ENCODE measurements around the gene SP1. TPM values are rescaled to one million over a fixed set of nuclear protein-coding genes. Genes with fewer than 3 reads are reported as not detected.
"Not testable (repeated sequence)": the region's sequence is repeated elsewhere in the genome, so short reads cannot be mapped to it uniquely, and the experiment has no call there.

Gene SP1
- total RNA-seq, 1 experiment from 2014 or later: 83.3 TPM

- no TSS peak for BruUV-seq (replicated peaks)
- no peaks in the 10 kb centered on the region; the same call in 1 of the 2 replicates for H3K36me3 ChIP-seq (ENCODE audit: control insufficient read depth, insufficient read depth, low read length)
- Mint-ChIP-seq H3K9me3 (ENCODE audit: unreplicated experiment) (no peaks in the 10 kb centered on the region), H3K4me1 (ENCODE audit: low read depth, unreplicated experiment) (peaks cover 10% of the 10 kb centered on the region), H3K4me3 (ENCODE audit: unreplicated experiment) (no peak overlapping the region), H3K27ac (ENCODE audit: unreplicated experiment) (no peak overlapping the region), H3K36me3 (ENCODE audit: insufficient read depth, unreplicated experiment) (peaks cover 34% of the 10 kb centered on the region), H3K27me3 (ENCODE audit: insufficient read depth, unreplicated experiment) (no peaks in the 10 kb centered on the region)
- CTCF ChIA-PET: interaction anchor here (0.7 kb wide), 1 partner anchor 68 kb away, joined by 4 read pairs; no protein-coding TSS in a partner anchor
- peaks cover 4% of the 10 kb centered on the region; the same call in 1 of the 2 replicates for H3K4me1 ChIP-seq
- intact Hi-C loops (cut with micrococcal nuclease; ENCODE audit: unreplicated experiment): no loop called here
- TF ChIP-seq CTCF (IDR thresholded peaks at IDR 0.05; ENCODE audit: insufficient read depth in 1 of 2, low read depth in 1 of 2, low read length in 1 of 2, severe bottlenecking in 1 of 2, unreplicated experiment in 1 of 2): no peak
- H3K27me3 ChIP-seq (replicated peaks; ENCODE audit: control insufficient read depth, insufficient read depth, low read length): no peaks in the 10 kb centered on the region
- no peak overlapping the region for H3K4me3 ChIP-seq (ENCODE audit: low read depth, low read length)
- DNase-seq: no peak
- POLR2A ChIA-PET: no interaction called here
- H3K9me3 ChIP-seq: no peaks in the 10 kb centered on the region
These were observed 33.7 kb downstream of the SP1 start for GRCh38 chr12:53413485-53414204.

GRCh38 chr12:53414756-53415417 lies 34.9 kb downstream of the SP1 start:
- POLR2A ChIA-PET: no interaction called here
- BruUV-seq (replicated peaks): no TSS peak

GRCh38 chr12:53415752-53416389 lies 35.9 kb downstream of the SP1 start:
- CTCF ChIA-PET: not testable (repeated sequence)

More at GRCh38 chr12:53414756-53415417, 34.9 kb downstream of the SP1 start:
- Histone ChIP-seq H3K4me1 (peaks cover 4% of the 10 kb centered on the region; the same call in 1 of the 2 replicates), H3K27me3 (replicated peaks; ENCODE audit: control insufficient read depth, insufficient read depth, low read length) (no peaks in the 10 kb centered on the region), H3K36me3 (ENCODE audit: control insufficient read depth, insufficient read depth, low read length) (no peaks in the 10 kb centered on the region; the same call in 1 of the 2 replicates), H3K9me3 (no peaks in the 10 kb centered on the region), H3K4me3 (ENCODE audit: low read depth, low read length) (no peak overlapping the region)
- no peak for DNase-seq
- Mint-ChIP-seq H3K36me3 (ENCODE audit: insufficient read depth, unreplicated experiment) (peaks cover 22% of the 10 kb centered on the region), H3K9me3 (ENCODE audit: unreplicated experiment) (no peaks in the 10 kb centered on the region), H3K4me3 (ENCODE audit: unreplicated experiment) (no peak overlapping the region), H3K27me3 (ENCODE audit: insufficient read depth, unreplicated experiment) (no peaks in the 10 kb centered on the region), H3K4me1 (ENCODE audit: low read depth, unreplicated experiment) (peaks cover 21% of the 10 kb centered on the region), H3K27ac (ENCODE audit: unreplicated experiment) (no peak overlapping the region)
- intact Hi-C loops (cut with micrococcal nuclease; ENCODE audit: unreplicated experiment): no loop called here
- no peak for TF ChIP-seq CTCF (IDR thresholded peaks at IDR 0.05; ENCODE audit: insufficient read depth in 1 of 2, low read depth in 1 of 2, low read length in 1 of 2, severe bottlenecking in 1 of 2, unreplicated experiment in 1 of 2)
- CTCF ChIA-PET: interaction anchor here (0.6 kb wide), 1 partner anchor 10 kb away, joined by 3 read pairs; no protein-coding TSS in a partner anchor

GRCh38 chr12:53417291-53417816 lies 37.4 kb downstream of the SP1 start:
- H3K4me1 ChIP-seq: peaks cover 12% of the 10 kb centered on the region
- intact Hi-C loops (cut with micrococcal nuclease; ENCODE audit: unreplicated experiment); H3K36me3 ChIP-seq (ENCODE audit: control insufficient read depth, insufficient read depth, low read length); H3K9me3 Mint-ChIP-seq (ENCODE audit: unreplicated experiment); H3K27me3 Mint-ChIP-seq (ENCODE audit: insufficient read depth, unreplicated experiment); H3K4me3 ChIP-seq (ENCODE audit: low read depth, low read length); H3K36me3 Mint-ChIP-seq (ENCODE audit: insufficient read depth, unreplicated experiment); H3K27ac Mint-ChIP-seq (ENCODE audit: unreplicated experiment); H3K27me3 ChIP-seq (replicated peaks; ENCODE audit: control insufficient read depth, insufficient read depth, low read length); H3K4me3 Mint-ChIP-seq (ENCODE audit: unreplicated experiment); H3K9me3 ChIP-seq; BruUV-seq (replicated peaks); DNase-seq: not testable (repeated sequence)
- CTCF ChIA-PET: interaction anchor here (0.6 to 1.5 kb wide), 3 partner anchors 55 to 316 kb away, joined by 4 to 6 read pairs (median 6); no protein-coding TSS in a partner anchor
- POLR2A ChIA-PET: interaction anchor here (0.6 to 0.9 kb wide), 4 partner anchors 24 to 102 kb away, joined by 3 read pairs; partner anchors contain the start of gene PRR13
- peaks cover 22% of the 10 kb centered on the region for H3K4me1 Mint-ChIP-seq (ENCODE audit: low read depth, unreplicated experiment)

More at GRCh38 chr12:53415752-53416389, 35.9 kb downstream of the SP1 start:
- H3K9me3 Mint-ChIP-seq (ENCODE audit: unreplicated experiment); H3K36me3 ChIP-seq (ENCODE audit: control insufficient read depth, insufficient read depth, low read length); H3K27ac Mint-ChIP-seq (ENCODE audit: unreplicated experiment); intact Hi-C loops (cut with micrococcal nuclease; ENCODE audit: unreplicated experiment); H3K4me3 Mint-ChIP-seq (ENCODE audit: unreplicated experiment); DNase-seq; BruUV-seq (replicated peaks); POLR2A ChIA-PET; H3K4me3 ChIP-seq (ENCODE audit: low read depth, low read length); H3K9me3 ChIP-seq; H3K27me3 ChIP-seq (replicated peaks; ENCODE audit: control insufficient read depth, insufficient read depth, low read length); H3K27me3 Mint-ChIP-seq (ENCODE audit: insufficient read depth, unreplicated experiment): not testable (repeated sequence)
- Mint-ChIP-seq H3K4me1 (ENCODE audit: low read depth, unreplicated experiment) (peaks cover 22% of the 10 kb centered on the region), H3K36me3 (ENCODE audit: insufficient read depth, unreplicated experiment) (peaks cover 17% of the 10 kb centered on the region)
- peaks cover 10% of the 10 kb centered on the region for H3K4me1 ChIP-seq
